ENCODE data around the gene LAP3.

The LAP3 gene

GRCh38 chr4:17616283-17616682, 39.3 kb downstream of the LAP3 start:
- DNase-seq (ENCODE audit: low read depth in 2 of 2): no peak

GRCh38 chr4:17618926-17619325, 41.9 kb downstream of the LAP3 start:
- no peak for DNase-seq (ENCODE audit: low read depth in 2 of 2)

DNA sequence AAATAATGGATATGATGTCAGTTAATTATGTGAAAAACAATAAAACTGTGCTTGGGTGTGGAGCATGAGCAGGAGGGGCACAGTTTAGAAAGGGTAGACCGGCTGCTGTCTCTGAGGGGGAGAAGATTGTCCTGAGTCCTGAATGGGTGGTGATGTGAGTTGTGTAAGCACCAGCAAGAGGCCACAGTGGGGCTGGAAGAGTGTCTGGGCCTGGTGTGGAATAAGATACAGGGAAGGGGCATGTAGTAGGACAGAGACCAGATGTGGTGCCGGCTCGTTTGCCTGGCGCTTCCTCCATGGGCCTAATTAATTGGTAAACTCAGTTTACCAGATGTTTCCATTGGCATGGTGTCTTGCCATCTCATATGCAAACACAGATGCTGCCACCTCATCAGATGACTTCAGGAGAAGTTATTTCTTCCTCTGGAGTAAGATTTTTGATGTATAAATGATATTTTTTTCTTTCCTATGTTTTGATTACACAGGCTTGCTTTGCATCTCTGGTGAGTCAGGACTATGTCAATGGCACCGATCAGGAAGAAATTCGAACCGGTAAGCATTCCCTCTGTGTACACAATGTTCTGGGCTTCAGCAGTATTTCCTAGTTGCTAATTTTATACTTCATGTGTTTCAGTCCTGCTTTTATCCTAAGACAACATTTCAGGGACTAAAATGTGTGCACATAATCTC, 42.6 kb downstream of the LAP3 start:
- DNase-seq (ENCODE audit: low read depth in 2 of 2): no peak

DNA sequence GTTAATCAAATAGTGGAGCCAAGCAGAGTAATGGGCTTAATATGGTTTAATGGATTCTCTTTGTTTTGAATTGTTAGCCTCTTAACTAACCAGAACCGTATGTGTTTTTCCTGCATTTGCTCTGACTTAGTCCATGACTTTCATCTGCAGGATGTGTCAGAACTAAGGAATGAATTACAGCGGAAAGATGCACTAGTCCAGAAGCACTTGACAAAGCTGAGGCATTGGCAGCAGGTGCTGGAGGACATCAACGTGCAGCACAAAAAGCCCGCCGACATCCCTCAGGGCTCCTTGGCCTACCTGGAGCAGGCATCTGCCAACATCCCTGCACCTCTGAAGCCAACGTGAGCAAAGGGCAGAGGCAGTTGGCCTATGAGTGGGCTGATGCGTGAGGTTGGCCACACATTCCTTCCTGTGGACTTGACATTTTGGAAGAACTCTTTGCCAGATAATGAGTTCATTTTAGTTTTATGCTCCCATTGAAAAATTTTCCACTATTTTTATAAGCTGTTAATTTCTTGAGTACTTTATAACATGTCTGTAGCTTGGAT, 46.5 kb downstream of the LAP3 start:
- DNase-seq (ENCODE audit: low read depth in 2 of 2): no peak

GRCh38 chr4:17624821-17625220, 47.8 kb downstream of the LAP3 start:
- DNase-seq (ENCODE audit: low read depth in 2 of 2): no peak

- DNase-seq (ENCODE audit: low read depth in 2 of 2): no peak
Observed at GRCh38 chr4:17630228-17630627, 53.2 kb downstream of the LAP3 start.

DNA sequence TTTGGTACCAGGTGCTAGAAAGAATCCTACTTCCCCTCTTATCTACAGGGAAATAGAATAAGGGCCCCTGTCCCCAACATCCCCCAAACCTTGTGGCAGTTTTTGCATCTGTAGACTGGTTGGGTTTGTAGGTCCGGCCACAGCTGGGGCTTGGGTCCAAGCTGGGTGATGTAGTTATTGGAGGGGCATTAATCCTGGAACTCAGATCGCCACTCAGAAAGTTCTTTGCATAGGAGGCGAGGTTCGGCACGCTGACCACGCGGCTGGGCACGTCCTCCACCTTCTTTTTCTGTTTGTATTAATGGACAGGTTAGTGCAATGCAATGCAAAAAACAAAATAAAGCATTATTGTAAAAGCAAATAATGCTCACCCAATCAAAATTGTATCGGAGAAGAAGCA, 56.6 kb downstream of the LAP3 start:
- DNase-seq (ENCODE audit: low read depth in 2 of 2): no peak

- DNase-seq (ENCODE audit: low read depth in 2 of 2): no peak
Observed at GRCh38 chr4:17635056-17635455, 58.1 kb downstream of the LAP3 start.

DNA sequence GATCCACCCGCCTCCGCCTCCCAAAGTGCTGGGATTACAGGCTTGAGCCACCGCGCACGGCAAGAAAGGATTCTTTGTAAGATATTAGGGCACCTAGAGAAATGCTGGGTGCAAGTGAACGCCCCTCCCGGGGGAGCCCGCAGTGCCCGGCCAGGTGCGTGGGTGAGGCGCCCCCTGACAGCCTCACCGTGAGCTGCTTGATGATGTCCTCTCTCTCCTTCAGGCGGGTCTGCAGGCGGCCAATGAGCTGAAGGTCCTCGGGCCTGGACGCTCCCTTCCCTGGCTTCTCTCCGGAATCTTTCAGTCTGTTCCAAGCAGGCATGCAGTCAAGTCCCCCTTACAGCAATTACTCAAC, 59.3 kb downstream of the LAP3 start:
- no peak for DNase-seq (ENCODE audit: low read depth in 2 of 2)

GRCh38 chr4:17636696-17637622, 60.0 kb downstream of the LAP3 start:
- DNase-seq (ENCODE audit: low read depth in 2 of 2): peak; percentile 33 to 45

- DNase-seq (ENCODE audit: low read depth in 2 of 2): no peak
Observed at GRCh38 chr4:17639136-17639535, 62.1 kb downstream of the LAP3 start.

DNA sequence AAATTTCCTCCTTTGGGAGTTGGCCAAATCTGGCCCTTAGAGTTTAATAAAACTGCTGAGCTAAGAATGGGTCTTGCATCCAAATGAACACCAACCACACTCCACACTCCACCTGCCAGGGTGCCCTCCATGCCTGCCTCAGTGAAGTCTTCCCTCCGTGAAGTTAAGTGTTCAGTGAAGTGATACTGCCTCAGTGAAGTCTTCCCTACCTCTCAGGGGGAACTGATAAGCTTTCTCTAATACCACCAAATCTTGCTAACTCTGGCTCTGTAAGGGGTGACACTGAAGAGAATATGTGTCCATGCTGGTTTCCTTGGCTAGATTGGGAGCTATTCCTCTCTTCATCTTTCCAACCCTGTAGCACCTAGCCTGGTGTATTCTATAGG, 65.4 kb downstream of the LAP3 start:
- no peak for DNase-seq (ENCODE audit: low read depth in 2 of 2)

DNA sequence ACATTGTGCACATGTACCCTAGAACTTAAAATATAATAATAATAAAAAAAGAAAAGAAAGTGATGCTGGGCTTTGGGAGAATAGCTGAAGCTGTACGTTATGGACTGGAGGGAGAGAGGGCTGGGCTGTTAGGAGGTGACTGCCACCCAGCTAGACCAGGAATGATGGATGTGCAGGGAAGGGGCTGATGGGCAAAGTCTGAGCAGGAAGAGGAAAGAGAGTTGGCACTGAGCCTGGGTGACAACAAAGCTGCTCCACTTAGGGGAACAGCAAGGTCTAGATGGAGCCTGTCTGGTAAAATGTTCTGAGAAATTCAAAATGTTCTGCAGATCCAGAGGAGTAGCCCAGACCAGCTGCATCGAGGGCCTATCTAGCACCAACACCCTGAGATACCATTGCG, 69.7 kb downstream of the LAP3 start:
- no peak for DNase-seq (ENCODE audit: low read depth in 2 of 2)

DNA sequence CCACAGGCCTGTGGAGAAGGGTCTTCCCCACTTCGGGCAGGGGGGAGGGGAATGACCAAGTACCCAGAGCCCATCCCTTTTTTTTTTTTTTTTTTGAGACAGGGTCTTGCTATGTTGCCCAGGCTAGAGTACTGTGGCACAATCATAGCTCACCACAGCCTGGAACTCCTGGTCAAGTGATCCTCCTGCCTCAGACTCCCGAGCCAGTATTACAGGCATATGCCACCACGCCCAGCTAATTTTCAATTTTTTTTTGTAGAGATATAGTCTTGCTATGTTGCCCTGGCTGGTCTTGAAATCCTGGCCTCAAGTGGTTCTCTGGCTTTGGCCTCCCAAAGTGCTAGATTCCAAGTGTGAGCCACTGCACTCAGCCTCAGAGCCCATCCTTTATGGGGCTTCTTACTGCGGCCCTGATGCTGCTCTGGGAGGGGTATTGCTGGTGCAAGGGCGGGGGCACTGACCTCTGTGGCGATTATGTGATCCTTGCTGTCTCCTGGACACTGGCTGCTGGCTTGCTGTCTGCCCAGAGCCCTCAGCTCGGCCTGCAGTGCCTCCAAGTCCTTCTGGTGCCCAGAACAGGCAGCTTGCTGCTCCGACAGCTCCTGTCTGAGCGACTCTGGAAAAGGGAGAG, 70.3 kb downstream of the LAP3 start:
- DNase-seq (ENCODE audit: low read depth in 2 of 2): no peak

DNA sequence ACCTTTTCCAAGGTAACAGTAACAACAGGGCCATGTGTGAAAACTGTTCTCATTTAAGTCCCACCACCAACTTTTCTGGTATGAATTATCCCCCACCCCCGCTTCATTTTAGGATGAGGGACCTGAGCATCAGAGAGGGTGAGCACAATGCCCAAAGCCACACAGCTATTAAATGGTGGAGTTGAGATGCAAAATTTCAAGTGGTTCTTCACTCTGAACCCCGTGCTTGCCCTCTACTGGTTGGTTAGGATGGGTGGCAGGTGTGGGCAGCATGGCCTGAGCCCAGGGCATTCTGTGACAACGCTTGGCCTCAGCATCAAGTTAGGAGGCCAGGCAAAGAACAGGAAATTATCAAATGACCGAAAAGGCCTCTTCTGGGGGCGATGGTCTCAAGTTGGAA, 70.9 kb downstream of the LAP3 start:
- DNase-seq (ENCODE audit: low read depth in 2 of 2): no peak

GRCh38 chr4:17650406-17650805, 73.4 kb downstream of the LAP3 start:
- DNase-seq (ENCODE audit: low read depth in 2 of 2): no peak

DNA sequence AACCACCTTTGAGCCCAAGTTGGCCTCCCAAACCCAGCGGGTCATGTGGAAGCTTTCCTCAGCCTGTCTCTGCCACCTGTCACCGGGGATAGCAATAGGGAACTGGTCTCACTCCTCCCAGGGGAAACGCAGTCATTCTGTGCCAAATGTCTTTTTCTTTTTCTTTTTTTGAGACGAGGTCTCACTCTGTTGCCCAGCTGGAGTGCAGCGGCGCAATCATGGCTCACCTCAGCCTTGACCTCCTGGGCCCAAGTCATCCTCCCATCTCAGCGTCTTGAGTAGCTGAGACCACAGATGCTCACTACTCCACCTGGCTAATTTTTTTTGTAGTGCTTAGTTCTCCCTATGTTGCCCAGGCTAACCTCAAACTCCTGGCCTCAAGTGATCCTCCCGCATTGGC, 77.7 kb downstream of the LAP3 start:
- no peak for DNase-seq (ENCODE audit: low read depth in 2 of 2)

DNA sequence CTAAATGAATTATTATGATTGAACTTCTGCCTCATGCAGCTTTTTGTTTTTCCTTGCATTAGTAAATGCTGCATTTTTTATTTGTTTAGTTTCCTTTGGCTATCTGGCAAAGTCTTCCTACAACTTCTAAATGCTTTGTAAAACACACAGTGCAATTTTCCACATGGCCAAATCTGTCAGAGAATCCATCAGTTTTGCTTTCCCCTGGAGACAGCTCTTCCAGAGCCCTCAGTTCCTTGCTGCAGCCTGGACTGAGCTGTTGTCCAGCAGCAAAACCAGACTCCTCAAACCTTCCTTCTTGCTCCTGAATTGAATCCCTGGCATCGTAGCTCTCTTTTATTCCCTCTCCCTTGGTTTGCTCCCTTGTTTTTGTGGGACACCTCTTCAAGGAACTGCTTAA, 80.1 kb downstream of the LAP3 start:
- DNase-seq (ENCODE audit: low read depth in 2 of 2): no peak
